T-helper 2 cell treated with Interferon-gamma antibody and Interleukin-4, amounts not matched to agents 5 μg/mL and 100 μg/mL, for 36 hours (primary cell): Measurements from ENCODE around the gene F11R.
"Not testable (repeated sequence)": the region's sequence is repeated elsewhere in the genome, so short reads cannot be mapped to it uniquely, and the experiment has no call there.

Experiments
- DNase-seq: peaks from one replicate; pipeline ENCODE4 v3.0.0; 2021; ENCODE audit warnings: low spot score
- H3K27ac Mint-ChIP-seq: one replicate; pipeline ENCODE4 v1.8.0; 2021; ENCODE audit warnings: mild to moderate bottlenecking, mixed read lengths
- H3K27me3 Mint-ChIP-seq: one replicate; pipeline ENCODE4 v1.8.0; 2021; ENCODE audit warnings: low read depth, mixed read lengths
- H3K36me3 Mint-ChIP-seq: one replicate; pipeline ENCODE4 v1.8.0; 2021; ENCODE audit warnings: low read depth, mixed read lengths
- H3K4me1 Mint-ChIP-seq: one replicate; pipeline ENCODE4 v1.8.0; 2021; ENCODE audit warnings: low read depth, mixed read lengths
- H3K4me3 Mint-ChIP-seq: one replicate; pipeline ENCODE4 v1.8.0; 2022; ENCODE audit warnings: mild to moderate bottlenecking, moderate library complexity, mixed read lengths
- H3K9me3 Mint-ChIP-seq: one replicate; pipeline ENCODE4 v1.8.0; 2021; ENCODE audit warnings: mixed read lengths

Gene F11R

DNA sequence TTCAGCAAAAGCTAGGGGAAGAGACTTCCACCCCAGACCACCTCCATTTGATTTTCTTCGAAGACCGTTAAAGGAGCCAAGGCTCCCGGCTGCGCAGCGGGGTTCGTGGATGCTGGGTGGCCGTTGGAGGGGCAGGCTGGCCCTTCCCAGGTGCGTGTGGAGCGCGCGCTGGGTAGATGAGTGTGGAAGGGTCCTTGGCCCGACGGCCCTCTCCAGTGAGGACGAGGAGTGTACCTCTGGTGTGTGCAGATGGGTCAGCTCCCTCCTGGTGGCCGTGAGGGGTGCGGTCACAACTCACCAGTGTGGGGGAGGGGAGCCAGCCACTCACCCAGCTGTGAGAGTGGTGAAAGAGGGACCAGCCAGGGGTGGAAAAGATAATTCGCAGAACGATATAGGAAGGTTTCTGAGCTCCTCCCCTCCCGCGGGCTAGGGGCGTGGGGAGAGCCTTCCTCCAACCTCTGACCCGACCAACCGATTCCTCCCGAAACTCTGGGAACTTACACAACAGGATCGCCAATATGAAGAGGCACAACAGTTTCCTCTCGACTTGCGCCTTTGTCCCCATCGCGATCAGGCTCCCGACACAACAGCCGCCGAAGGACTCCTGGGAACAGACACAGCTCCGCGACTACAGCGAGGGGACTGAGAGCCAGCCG lies at the start of gene F11R:
F11R (minus strand) TSS at position 644 of the 656 bp plus-strand sequence; CDS start at position 565, 79 bp downstream.
- Mint-ChIP-seq H3K4me1 (peaks cover 24% of the 10 kb centered on the region), H3K4me3 (peak within 1 kb of the TSS; percentile 93), H3K9me3 (no peaks in the 10 kb centered on the region), H3K27ac (peak within 1 kb of the TSS; percentile 87), H3K36me3 (no peaks in the 10 kb centered on the region), H3K27me3 (no peaks in the 10 kb centered on the region)
- peak; percentile 19 for DNase-seq

DNA sequence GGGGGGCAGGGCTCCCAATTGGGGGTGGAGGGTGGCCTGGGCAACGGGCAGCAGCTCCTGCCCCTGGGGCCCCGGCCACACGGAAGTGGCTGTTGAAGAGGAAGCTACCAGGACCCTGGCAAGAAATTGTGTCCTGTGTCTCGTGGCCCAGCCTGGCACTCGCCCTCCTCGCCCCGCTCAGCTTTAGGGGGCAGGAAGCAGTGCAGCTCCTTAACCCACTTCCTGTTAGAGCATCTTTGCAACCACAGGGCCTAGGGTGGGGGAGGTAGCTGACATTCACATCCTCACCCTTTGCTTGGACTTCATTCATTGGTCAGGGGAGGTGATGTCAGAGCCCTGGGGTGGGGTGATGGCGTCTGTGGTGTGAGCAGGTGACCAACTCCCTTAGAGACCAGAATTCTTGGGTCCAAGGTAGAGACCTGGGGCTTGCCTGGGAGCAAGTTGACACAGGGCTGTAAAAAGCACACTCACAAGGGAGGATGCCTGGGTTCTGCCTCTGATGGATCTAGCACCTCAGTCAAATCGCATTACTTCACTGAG lies 48.8 kb upstream of the F11R start, which contains the start of gene ARHGAP30:
ARHGAP30 (minus strand) TSS at position 161 of the 540 bp plus-strand sequence. CDS start 267 bp downstream, outside the sequence.
- Mint-ChIP-seq H3K9me3 (no peaks in the 10 kb centered on the region), H3K4me1 (peaks cover 44% of the 10 kb centered on the region), H3K36me3 (peaks cover 32% of the 10 kb centered on the region), H3K27ac (peak within 1 kb of the TSS; percentile 100), H3K27me3 (no peaks in the 10 kb centered on the region), H3K4me3 (peak within 1 kb of the TSS; percentile 100)
- DNase-seq = peak; percentile 87

DNA sequence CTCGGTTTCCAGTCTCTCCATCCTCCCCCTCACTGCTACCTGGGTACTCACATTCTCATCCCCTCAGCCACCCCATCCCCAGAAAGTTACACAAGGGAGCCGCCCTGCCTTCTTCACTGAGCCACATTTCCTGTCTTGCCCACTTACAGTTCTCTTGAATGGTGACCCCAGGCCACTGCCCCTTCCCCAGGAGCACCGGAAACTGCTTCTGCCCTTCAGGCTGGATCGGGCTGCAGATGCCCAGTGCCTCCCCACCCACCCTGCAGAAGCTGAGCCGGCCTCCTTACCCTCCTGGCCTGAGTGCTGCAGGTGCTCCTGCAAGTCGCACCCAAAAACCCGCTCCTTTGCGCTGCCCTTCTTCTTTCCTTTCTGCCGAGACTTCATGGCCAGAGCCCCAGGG lies 48.3 kb upstream of the F11R start:
- peaks cover 37% of the 10 kb centered on the region for H3K36me3 Mint-ChIP-seq
- H3K4me1 Mint-ChIP-seq = peaks cover 47% of the 10 kb centered on the region
- no peaks in the 10 kb centered on the region for H3K9me3 Mint-ChIP-seq
- DNase-seq = no peak
- H3K27ac Mint-ChIP-seq = peak overlapping the region; percentile 100
- no peaks in the 10 kb centered on the region for H3K27me3 Mint-ChIP-seq
- H3K4me3 Mint-ChIP-seq = peak overlapping the region; percentile 100

DNA sequence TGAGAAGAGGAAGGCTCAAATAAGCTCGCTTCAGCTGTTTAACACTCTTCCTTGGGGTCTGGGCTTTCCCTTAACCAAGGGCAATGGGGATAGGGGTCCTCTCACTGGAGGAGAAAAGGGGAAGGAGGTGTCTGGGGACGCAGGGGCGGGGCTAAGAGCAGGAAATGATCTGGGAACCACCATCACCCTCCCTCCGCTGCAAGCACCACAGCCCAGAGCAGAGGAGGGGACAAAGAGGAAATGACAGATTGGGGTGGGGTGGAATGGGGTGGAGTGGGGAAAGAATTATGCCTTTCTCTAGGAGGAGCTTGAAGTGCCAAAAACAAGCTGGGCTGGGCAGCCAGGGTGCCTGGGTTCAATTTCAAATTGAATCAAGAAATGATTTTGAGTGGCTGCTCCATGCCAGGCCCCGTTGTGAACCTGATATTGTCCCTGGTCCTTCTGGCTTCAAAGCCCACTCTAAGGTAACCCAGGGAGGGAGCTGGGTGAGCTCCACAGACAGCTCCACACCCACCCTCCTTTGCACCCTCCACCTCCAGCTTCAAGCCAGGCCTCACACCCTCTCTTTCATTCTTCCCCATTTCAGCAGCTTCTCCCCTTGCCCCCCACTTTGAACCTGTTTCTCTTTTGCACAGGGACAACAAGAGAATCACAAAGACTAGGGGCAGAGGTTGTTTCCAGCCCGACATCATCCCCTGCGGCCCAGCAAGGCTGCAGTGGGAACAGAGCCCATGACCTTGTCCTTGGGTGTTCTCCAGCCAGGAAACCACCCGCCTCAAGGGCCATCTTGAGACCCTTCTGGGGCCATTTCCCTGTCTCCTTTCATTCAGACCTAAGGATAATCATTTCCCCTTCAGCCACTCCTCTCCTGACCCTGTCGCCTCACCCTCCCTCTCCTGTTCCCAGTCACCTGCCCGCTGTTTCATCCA lies 47.6 kb upstream of the F11R start:
- H3K27ac Mint-ChIP-seq = peak overlapping the region; percentile 100
- H3K36me3 Mint-ChIP-seq = peaks cover 42% of the 10 kb centered on the region
- H3K4me1 Mint-ChIP-seq = peaks cover 53% of the 10 kb centered on the region
- DNase-seq = peak; percentile 82
- H3K4me3 Mint-ChIP-seq = peak overlapping the region; percentile 100
- H3K27me3 Mint-ChIP-seq = no peaks in the 10 kb centered on the region
- no peaks in the 10 kb centered on the region for H3K9me3 Mint-ChIP-seq

DNA sequence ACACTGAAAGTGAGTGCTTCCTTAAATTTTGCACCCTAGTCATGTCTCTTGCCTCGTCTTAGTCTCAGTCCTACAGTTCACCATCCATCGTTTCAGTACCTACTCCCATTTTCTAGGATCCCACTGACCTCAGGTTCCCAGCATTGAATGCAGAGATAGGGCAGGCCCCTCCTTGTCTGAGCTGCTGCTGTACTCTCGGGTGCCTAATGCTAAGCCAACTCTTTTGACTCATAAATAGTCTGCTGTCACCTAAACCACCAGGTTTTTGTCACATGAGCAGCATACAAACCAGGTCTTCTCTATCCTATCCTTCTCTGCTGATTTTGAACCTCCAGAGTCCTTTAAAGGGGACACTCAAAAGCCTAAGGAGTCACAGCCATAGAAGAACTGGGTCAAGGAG lies 45.7 kb upstream of the F11R start:
- H3K27ac Mint-ChIP-seq = peak overlapping the region; percentile 100
- H3K27me3 Mint-ChIP-seq = no peaks in the 10 kb centered on the region
- H3K9me3 Mint-ChIP-seq = no peaks in the 10 kb centered on the region
- no peak for DNase-seq
- H3K4me3 Mint-ChIP-seq = peak overlapping the region; percentile 100
- peaks cover 56% of the 10 kb centered on the region for H3K4me1 Mint-ChIP-seq
- H3K36me3 Mint-ChIP-seq = peaks cover 55% of the 10 kb centered on the region

DNA sequence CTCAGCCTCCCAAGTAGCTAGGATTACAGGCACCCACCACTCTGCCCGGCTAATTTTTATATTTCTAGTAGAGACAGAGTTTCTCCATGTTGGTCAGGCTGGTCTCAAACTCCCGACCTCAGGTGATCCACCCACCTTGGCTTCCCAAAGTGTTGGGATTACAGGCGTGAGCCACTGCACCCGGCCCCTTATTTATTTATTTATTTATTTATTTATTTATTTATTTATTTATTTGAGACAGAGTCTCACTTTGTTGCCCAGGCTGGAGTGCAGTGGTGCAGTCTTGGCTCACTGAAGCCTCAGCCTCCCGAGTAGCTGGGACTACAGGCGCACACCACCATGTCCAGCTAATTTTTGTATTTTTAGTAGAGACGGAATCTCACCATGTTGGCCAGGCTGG lies 44.7 kb upstream of the F11R start:
- H3K36me3 Mint-ChIP-seq = peaks cover 57% of the 10 kb centered on the region
- H3K4me3 Mint-ChIP-seq = peak overlapping the region; percentile 100

DNA sequence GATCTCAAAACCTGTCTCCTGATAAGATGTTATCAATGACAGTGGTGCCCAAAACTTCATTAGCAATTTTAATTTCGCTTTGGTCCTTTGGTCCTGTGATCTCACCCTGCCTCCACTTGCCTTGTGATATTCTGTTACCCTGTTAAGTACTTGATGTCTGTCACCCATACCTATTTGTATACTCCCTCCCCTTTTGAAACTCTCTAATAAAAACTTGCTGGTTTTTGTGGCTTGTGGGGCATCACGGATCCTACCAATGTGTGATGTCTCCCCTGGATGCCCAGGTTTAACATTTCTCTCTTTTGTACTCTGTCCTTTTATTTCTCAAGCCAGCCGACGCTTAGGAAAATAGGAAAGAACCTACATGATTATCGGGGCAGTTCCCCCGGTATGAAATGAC lies 43.0 kb upstream of the F11R start:
- DNase-seq, H3K27me3 Mint-ChIP-seq, H3K9me3 Mint-ChIP-seq: not testable (repeated sequence)
- H3K4me3 Mint-ChIP-seq = peak overlapping the region; percentile 81
- H3K36me3 Mint-ChIP-seq = peaks cover 64% of the 10 kb centered on the region
- H3K4me1 Mint-ChIP-seq = peaks cover 48% of the 10 kb centered on the region
- H3K27ac Mint-ChIP-seq = peak overlapping the region; percentile 89

More for the DNA sequence above, 44.7 kb upstream of the F11R start:
- not testable (repeated sequence) for H3K27ac Mint-ChIP-seq, H3K27me3 Mint-ChIP-seq, DNase-seq, H3K9me3 Mint-ChIP-seq
- H3K4me1 Mint-ChIP-seq = peaks cover 51% of the 10 kb centered on the region

DNA sequence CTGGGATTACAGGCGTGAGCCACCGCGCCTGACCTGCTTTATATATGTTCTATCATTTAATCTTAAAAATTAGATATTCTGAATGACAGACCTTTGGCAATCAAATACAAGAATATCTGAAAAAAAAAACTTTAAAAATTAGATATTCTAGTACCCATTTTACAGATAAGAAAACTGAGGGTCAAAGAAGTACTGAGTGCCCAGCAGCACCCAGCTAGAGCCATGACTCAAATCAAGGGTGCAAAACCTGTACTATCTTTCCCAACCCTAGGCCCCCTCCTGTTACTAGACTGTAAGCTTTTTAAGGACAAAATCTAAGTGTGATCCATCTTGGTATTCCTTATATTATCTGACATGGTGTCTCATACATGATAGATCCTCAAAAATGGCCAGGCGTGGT lies 40.5 kb upstream of the F11R start:
- no peaks in the 10 kb centered on the region for H3K9me3 Mint-ChIP-seq

DNA sequence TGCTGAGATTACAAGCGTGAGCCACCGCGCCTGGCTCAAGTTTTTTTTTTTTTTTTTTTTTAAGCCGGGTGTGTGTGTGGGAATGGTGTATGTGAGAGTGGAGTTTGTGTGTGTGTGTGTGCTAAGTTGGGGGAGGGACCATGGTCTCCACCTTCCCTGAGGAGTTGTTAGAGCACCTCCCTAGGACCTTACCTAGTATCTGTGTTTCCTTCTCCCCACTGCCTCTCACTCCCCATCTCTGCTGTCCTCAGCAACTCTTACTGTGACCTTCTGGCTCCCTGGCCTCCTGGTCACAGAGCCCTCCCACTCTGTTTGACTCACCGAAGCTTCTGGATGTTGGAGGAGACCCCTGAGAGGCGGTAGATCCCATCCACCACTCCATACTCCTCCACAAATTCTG lies 38.3 kb upstream of the F11R start:
- Mint-ChIP-seq H3K4me1 (peaks cover 25% of the 10 kb centered on the region), H3K27me3 (no peaks in the 10 kb centered on the region), H3K9me3 (no peaks in the 10 kb centered on the region), H3K36me3 (peaks cover 58% of the 10 kb centered on the region), H3K27ac (no peak overlapping the region), H3K4me3 (no peak overlapping the region)
- no peak for DNase-seq

More for the DNA sequence above, 40.5 kb upstream of the F11R start:
- no peak for DNase-seq
- no peak overlapping the region for H3K27ac Mint-ChIP-seq
- no peak overlapping the region for H3K4me3 Mint-ChIP-seq
- peaks cover 55% of the 10 kb centered on the region for H3K36me3 Mint-ChIP-seq
- no peaks in the 10 kb centered on the region for H3K27me3 Mint-ChIP-seq
- H3K4me1 Mint-ChIP-seq = peaks cover 36% of the 10 kb centered on the region

DNA sequence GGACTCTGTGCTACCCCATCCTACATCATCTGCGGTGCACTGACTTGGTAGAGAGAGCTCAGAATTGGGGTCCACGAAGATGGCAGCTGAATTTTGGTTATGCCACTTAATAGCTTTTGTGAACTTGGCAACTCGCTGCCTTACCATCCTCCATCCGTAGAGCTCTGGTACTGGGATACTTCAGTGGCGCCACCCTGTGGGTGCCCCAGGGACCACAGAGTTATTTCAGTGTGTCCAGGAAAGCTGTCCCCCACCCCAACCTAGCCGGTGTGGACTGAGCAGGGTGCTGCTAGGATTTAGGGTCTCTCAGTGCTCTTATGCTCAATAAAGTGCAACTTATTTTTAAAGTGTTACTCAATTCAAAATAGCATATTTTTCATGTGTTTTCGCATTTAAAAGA lies 33.9 kb upstream of the F11R start:
- Mint-ChIP-seq H3K4me3 (no peak overlapping the region), H3K4me1 (peaks cover 10% of the 10 kb centered on the region), H3K27me3 (no peaks in the 10 kb centered on the region), H3K27ac (no peak overlapping the region), H3K36me3 (peaks cover 71% of the 10 kb centered on the region), H3K9me3 (no peaks in the 10 kb centered on the region)
- DNase-seq = no peak

DNA sequence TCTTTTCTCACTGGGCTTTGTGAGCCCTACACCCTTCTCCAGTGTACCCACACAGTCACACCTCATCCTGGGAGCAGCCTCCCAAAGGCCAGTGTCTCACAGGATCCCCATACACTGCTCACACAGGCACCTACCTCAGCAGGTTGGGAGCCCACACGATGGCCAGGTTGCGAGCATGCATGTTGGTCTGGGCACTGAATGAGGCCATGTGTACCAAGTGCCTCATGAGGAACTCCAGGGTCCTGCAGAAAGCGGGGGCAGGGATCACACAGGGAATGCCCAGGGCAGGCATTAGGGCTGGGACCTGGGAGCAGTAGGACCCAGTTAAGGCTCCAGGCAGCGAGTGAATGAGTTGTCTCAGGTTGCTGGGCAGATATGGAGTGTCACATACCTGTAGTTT lies 33.3 kb upstream of the F11R start:
- Mint-ChIP-seq H3K27ac (no peak overlapping the region), H3K4me1 (peaks cover 6% of the 10 kb centered on the region), H3K36me3 (peaks cover 71% of the 10 kb centered on the region), H3K27me3 (no peaks in the 10 kb centered on the region), H3K9me3 (no peaks in the 10 kb centered on the region), H3K4me3 (no peak overlapping the region)
- DNase-seq = no peak

DNA sequence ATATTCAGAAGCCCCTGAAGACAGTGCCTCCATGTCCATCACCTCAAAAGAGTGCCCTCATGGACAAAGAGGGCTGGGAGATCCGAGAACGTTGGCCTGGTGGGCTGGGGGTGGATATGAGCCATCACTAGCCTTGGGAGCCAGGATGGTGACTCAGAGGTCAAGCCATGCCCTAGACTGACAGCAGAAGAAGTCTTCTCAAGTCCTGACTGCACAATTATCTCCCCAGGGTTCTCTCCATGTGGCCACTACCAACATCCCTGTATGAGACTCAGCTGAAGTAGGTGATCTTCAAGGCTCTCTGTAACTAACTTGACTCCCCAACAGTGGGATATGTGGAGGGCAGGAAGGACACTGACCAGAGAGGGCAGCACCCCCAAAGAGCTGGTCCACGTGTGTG lies 31.9 kb upstream of the F11R start:
- Mint-ChIP-seq H3K4me3 (no peak overlapping the region), H3K4me1 (peaks cover 9% of the 10 kb centered on the region), H3K36me3 (peaks cover 78% of the 10 kb centered on the region)

DNA sequence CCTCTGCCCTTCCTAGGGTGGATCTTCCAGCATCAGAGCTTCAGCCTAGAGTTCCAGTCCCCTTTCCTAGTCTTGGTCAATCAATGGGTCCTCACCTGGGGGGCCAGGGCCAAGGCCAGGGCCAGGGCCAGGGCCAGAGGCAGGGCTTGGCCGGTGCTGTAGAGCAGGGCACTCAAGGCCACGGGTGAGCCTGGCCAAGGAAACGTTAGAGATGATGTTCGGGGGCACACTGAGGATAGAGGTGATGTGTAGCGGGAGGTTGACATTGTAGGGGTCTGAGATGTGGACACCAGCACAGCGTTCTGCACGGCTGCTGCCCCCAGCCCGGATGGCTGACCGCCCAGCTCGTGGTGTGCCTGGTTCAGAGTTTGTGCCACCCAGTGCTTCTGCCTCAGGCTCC lies 30.3 kb upstream of the F11R start:
- Mint-ChIP-seq H3K9me3 (no peaks in the 10 kb centered on the region), H3K27ac (no peak overlapping the region), H3K27me3 (no peaks in the 10 kb centered on the region), H3K4me1 (peaks cover 12% of the 10 kb centered on the region), H3K36me3 (peaks cover 79% of the 10 kb centered on the region), H3K4me3 (no peak overlapping the region)
- no peak for DNase-seq

More for the DNA sequence above, 31.9 kb upstream of the F11R start:
- Mint-ChIP-seq H3K9me3 (no peaks in the 10 kb centered on the region), H3K27me3 (no peaks in the 10 kb centered on the region), H3K27ac (no peak overlapping the region)
- no peak for DNase-seq
